Keratinocyte (primary cell): ENCODE data around the gene TRIM27.

Source experiments
- CTCF ChIP-seq, 3 experiments: IDR thresholded peaks in 1 of 3; conservative IDR thresholded peaks in 1 of 3; optimal IDR thresholded peaks in 1 of 3; 2 replicates in 2 of 3; 3 replicates in 1 of 3; pipeline versions ENCODE3 to v1.5.1; 2011; ENCODE audit warnings: low read length in 3 of 3, mild to moderate bottlenecking in 3 of 3, moderate library complexity in 2 of 3, control low read depth in 1 of 3, inconsistent platforms in 1 of 3; ENCODE audit not compliant: insufficient read depth in 2 of 3; ENCODE audit errors: extremely low read depth in 1 of 3
- EZH2 ChIP-seq: IDR thresholded peaks from one replicate; pipeline ENCODE4 v1.6.1; 2012; ENCODE audit warnings: inconsistent platforms, mild to moderate bottlenecking, low read length, moderate library complexity

- TF ChIP-seq CTCF (optimal IDR thresholded peaks at IDR 0.05 in 1 of 3, IDR thresholded peaks at IDR 0.05 in 1 of 3, conservative IDR thresholded peaks at IDR 0.05 in 1 of 3; ENCODE audit: extremely low read depth in 1 of 3, insufficient read depth in 2 of 3, low read length in 3 of 3) (no peak), EZH2 (no peak)
Measured at GRCh38 chr6:28867086-28867409, 56.7 kb downstream of the TRIM27 start.
